Adrenal gland (tissue), 12 donors: Measurements from ENCODE around the gene SNPH. TPM values are rescaled to one million over a fixed set of nuclear protein-coding genes. Genes with fewer than 3 reads are reported as not detected.
A peak's percentile ranks its signal among the peaks of the same experiment; 100 is the strongest.

Source experiments
- DNase-seq, 7 donors: peaks; one replicate each; pipeline ENCODE4 v3.0.0-alpha.2; 2019 to 2020
- H3K27ac ChIP-seq, 5 donors: fragments of 200-600 bp; sonication (generic) in 4 of 5; 1 replicate in 3 of 5; 2 replicates in 2 of 5; pipeline versions ENCODE4 v1.5.1 to v1.8.0; 2016 to 2020; ENCODE audit warnings: mild to moderate bottlenecking in 1 of 5
- H3K27me3 ChIP-seq: fragments of 200-600 bp; 2 replicates; pipeline ENCODE4 v1.8.0; 2021
- H3K36me3 ChIP-seq, 2 donors: fragments of 200-600 bp; replicated peaks in 1 of 2; 1 replicate in 1 of 2; 2 replicates in 1 of 2; pipeline versions ENCODE4 v1.5.1 to v1.8.0; 2018 to 2022
- H3K4me1 ChIP-seq, 2 donors: fragments of 200-600 bp; replicated peaks in 1 of 2; 1 replicate in 1 of 2; 2 replicates in 1 of 2; pipeline versions ENCODE4 v1.5.1 to v1.8.0; 2018 to 2021
- H3K4me3 ChIP-seq, 4 donors: fragments of 200-600 bp; sonication (generic) in 3 of 4; one replicate each; pipeline ENCODE4 v1.5.1; 2016 to 2018
- H3K9me3 ChIP-seq, 3 donors: fragments of 200-600 bp; sonication (generic) in 1 of 3; replicated peaks in 1 of 3; 1 replicate in 2 of 3; 2 replicates in 1 of 3; pipeline versions ENCODE4 v1.5.1 to v1.8.0; 2016 to 2021
- CTCF ChIP-seq, 6 experiments: fragments of 450-650 bp in 4 of 6; fragments of 200-600 bp in 2 of 6; sonication (generic) in 1 of 6; IDR thresholded peaks; 1 replicate in 5 of 6; 2 replicates in 1 of 6; pipeline versions ENCODE4 v1.5.1 to v1.8.0; 2016 to 2021; ENCODE audit warnings: antibody characterized with exemption in 6 of 6, mild to moderate bottlenecking in 2 of 6, moderate library complexity in 1 of 6
- POLR2A ChIP-seq, 2 donors: fragments of 450-650 bp; IDR thresholded peaks; one replicate each; pipeline ENCODE4 v1.6.1; 2017; ENCODE audit warnings: antibody characterized with exemption in 2 of 2, mild to moderate bottlenecking in 2 of 2, moderate library complexity in 1 of 2
- WGBS, 4 donors: extraction: QIAGEN DNeasy Blood & Tissue Kit in 2 of 4; methylation state at CpG; one replicate each; pipeline versions ENCODE4 v1.1.5 to v1.1.7; 2013 to 2017; 5-methylcytosine and 5-hydroxymethylcytosine counted together
- intact Hi-C, 2 donors: fragments of 100-400 bp; cut with DNase I; formaldehyde crosslinking; loops; one replicate each; pipeline versions ENCODE4 v1.14.1 to v1.15.0; 2022 to 2023
- polyA plus RNA-seq, 3 donors: library from polyadenylated mRNA; stranded (reverse); fragments of 200-250 nt in 2 of 3; fragments of 350-450 nt in 1 of 3; fragmentation: Illumina TruSeq in 1 of 3; extraction: RNeasy Lipid Tissue Mini Kit (QIAGEN cat#74804) in 1 of 3; gene quantifications; one replicate each; pipeline ENCODE4 v1.2.3, GENCODE V29; 2013 to 2014
- total RNA-seq, 9 donors: library from RNA; depleted of rRNA in 4 of 9; stranded (reverse); fragments of >200 nt in 4 of 9; fragments of 120-200 nt in 1 of 9; fragmentation: NEBNext Ultra II Directional in 1 of 9; extraction: Animal tissue kit (Norgen Biotek cat#: 25700) in 1 of 9; gene quantifications; one replicate each; pipeline versions ENCODE4 v1.1.0 to v1.2.4, GENCODE V29; 2013 to 2023
- donor health status: healthy with polysubstance abuse.
- donor health status: Bipolar disorder and iron deficiency.
- donor health status: DM: yes; HTN: yes; CAD: no.
- donor health status: DM: no; HTN: no; CAD: no.
- donor health status: DM: no; HTN: no; CAD: no.
- donor health status: DM: yes; HTN: yes; CAD: no.

Gene SNPH
- total and polyA plus RNA-seq, 12 donors: 2.1 to 18.9 (median 5.8) TPM

GRCh38 chr20:1327827-1328679 is 62.0 kb downstream of the SNPH start:
- intact Hi-C loops: loop anchor here in 1 of 2 donors (5.0 kb wide), 1 partner anchor 59 kb away; no protein-coding TSS in a partner anchor
- peak overlapping the region; percentile 41 to 100 (median 99) for H3K27ac ChIP-seq
- peak in 4 of 7 donors; percentile 13 to 48 (median 16) for DNase-seq

GRCh38 chr20:1328680-1329330 is 62.7 kb downstream of the SNPH start, which contains the start of gene SDCBP2:
Gene SDCBP2, minus strand, starts transcription at chr20:1329139. Its CDS starts 8,723 bp downstream, at chr20:1320416.
- WGBS, 4 donors: 81 to 88% (median 85%) methylated on average over 7 to 8 of the region's 8 CpGs
- peak in 3 of 7 donors; percentile 12 to 45 (median 12) for DNase-seq
- intact Hi-C loops: loop anchor here in 1 of 2 donors (5.0 kb wide), 1 partner anchor 58 kb away; no protein-coding TSS in a partner anchor
- no peaks in the 10 kb centered on the region for H3K9me3 ChIP-seq
- H3K4me3 ChIP-seq: no peak within 1 kb of the TSS
- H3K27me3 ChIP-seq: no peaks in the 10 kb centered on the region
- H3K27ac ChIP-seq: peak within 1 kb of the TSS; percentile 8 to 100 (median 99)
- H3K36me3 ChIP-seq: no peaks in the 10 kb centered on the region
- peaks cover 24 to 63% of the 10 kb centered on the region in 2 donors for H3K4me1 ChIP-seq
- no peak for TF ChIP-seq POLR2A (IDR thresholded peaks at IDR 0.05)
- no peak for TF ChIP-seq CTCF (IDR thresholded peaks at IDR 0.05)

More at GRCh38 chr20:1327827-1328679, 62.0 kb downstream of the SNPH start:
- Histone ChIP-seq H3K9me3 (no peaks in the 10 kb centered on the region), H3K36me3 (no peaks in the 10 kb centered on the region), H3K4me3 (no peak overlapping the region), H3K4me1 (peaks cover 24 to 67% of the 10 kb centered on the region in 2 donors), H3K27me3 (no peaks in the 10 kb centered on the region)
- 81 to 92% (median 90%) methylated on average over 7 of the region's 7 CpGs for WGBS, 4 donors
- TF ChIP-seq POLR2A (IDR thresholded peaks at IDR 0.05): no peak
- no peak for TF ChIP-seq CTCF (IDR thresholded peaks at IDR 0.05)

GRCh38 chr20:1330075-1330830 is 64.2 kb downstream of the SNPH start:
- H3K36me3 ChIP-seq: no peaks in the 10 kb centered on the region
- peak; percentile 85 to 95 (median 92) for DNase-seq

More at GRCh38 chr20:1330075-1330830, 64.2 kb downstream of the SNPH start:
- H3K4me3 ChIP-seq: no peak overlapping the region
- H3K27me3 ChIP-seq: no peaks in the 10 kb centered on the region
- peaks cover 24 to 56% of the 10 kb centered on the region in 2 donors for H3K4me1 ChIP-seq
- TF ChIP-seq CTCF (IDR thresholded peaks at IDR 0.05): no peak
- peak in 1 of 2 donors; percentile 58 for TF ChIP-seq POLR2A (IDR thresholded peaks at IDR 0.05)
- H3K27ac ChIP-seq: peak overlapping the region; percentile 22 to 100 (median 99)
- 30 to 69% (median 40%) methylated on average over 5 to 6 of the region's 6 CpGs for WGBS, 4 donors
- intact Hi-C loops: no loop called here
- H3K9me3 ChIP-seq: no peaks in the 10 kb centered on the region
